OCI-LY3 (cell line): ENCODE results near the gene S100Z.
A peak's percentile ranks its signal among the peaks of the same experiment; 100 is the strongest.

Experiments
- H2AFZ ChIP-seq: fragments of 200-600, 300-600 bp; shearing (Covaris generic); 2 replicates; pipeline ENCODE4 v1.6.0; 2014; ENCODE audit warnings: antibody characterized with exemption, low read depth, low read length
- H3K27ac ChIP-seq: fragments of 200-600, 300-600 bp; sonication (generic); 2 replicates; pipeline ENCODE4 v1.5.1; 2014; ENCODE audit warnings: mild to moderate bottlenecking, low read length, moderate library complexity, mixed read lengths
- H3K27me3 ChIP-seq: fragments of 200-600, 300-600 bp; sonication (generic); 2 replicates; pipeline ENCODE4 v1.6.1; 2014; ENCODE audit warnings: low read depth, low read length, mixed read lengths
- H3K36me3 ChIP-seq: fragments of 200-600, 300-600 bp; sonication (generic); replicated peaks from 2 replicates; pipeline ENCODE3; 2014; ENCODE audit warnings: low read depth, low read length, mixed read lengths
- H3K4me1 ChIP-seq: fragments of 300-600, 200-600 bp; sonication (generic); 2 replicates; pipeline ENCODE4 v1.6.1; 2014; ENCODE audit warnings: low read length, mixed read lengths
- H3K4me2 ChIP-seq: fragments of 200-600, 300-600 bp; sonication (generic); 2 replicates; pipeline ENCODE4 v1.6.1; 2014; ENCODE audit warnings: low read length, mixed read lengths
- H3K4me3 ChIP-seq: fragments of 300-600, 200-600 bp; sonication (generic); 2 replicates; pipeline ENCODE4 v1.5.1; 2014; ENCODE audit warnings: antibody characterized with exemption, mild to moderate bottlenecking, low read length, moderate library complexity
- H3K79me2 ChIP-seq: fragments of 300-600, 200-600 bp; shearing (Covaris generic); 2 replicates; pipeline ENCODE4 v1.6.1; 2014; ENCODE audit warnings: mild to moderate bottlenecking, low read length, mixed read lengths
- H3K9ac ChIP-seq: fragments of 300-600, 200-600 bp; shearing (Covaris generic); 2 replicates; pipeline ENCODE4 v1.6.0; 2014; ENCODE audit warnings: mild to moderate bottlenecking, low read length, moderate library complexity
- H3K9me3 ChIP-seq: fragments of 200-600, 300-600 bp; shearing (Covaris generic); 2 replicates; pipeline ENCODE4 v1.6.1; 2014; ENCODE audit warnings: low read length, mixed read lengths; ENCODE audit not compliant: insufficient read depth
- H4K20me1 ChIP-seq: fragments of 200-600, 300-600 bp; sonication (generic); 2 replicates; pipeline ENCODE4 v1.6.1; 2016; ENCODE audit warnings: low read length, mixed read lengths; ENCODE audit not compliant: insufficient read depth
- CTCF ChIP-seq: fragments of 200-600, 300-600 bp; sonication (generic); IDR thresholded peaks from 2 replicates; pipeline ENCODE4 v1.5.1; 2014; ENCODE audit warnings: antibody characterized with exemption, low read length, low read depth
- EZH2phosphoT487 ChIP-seq: fragments of 200-600 bp; shearing (Covaris generic); IDR thresholded peaks from 2 replicates; pipeline ENCODE4 v1.6.1; 2018; ENCODE audit warnings: antibody characterized with exemption, mixed run types, low read depth

The S100Z gene

GRCh38 chr5:76861612-76862011 is 11.8 kb downstream of the S100Z start:
- TF ChIP-seq CTCF (no peak), EZH2phosphoT487 (no peak)
- Histone ChIP-seq H3K27me3 (no peaks in the 10 kb centered on the region), H3K79me2 (no peaks in the 10 kb centered on the region), H4K20me1 (no peaks in the 10 kb centered on the region), H3K4me3 (no peak overlapping the region), H3K4me1 (no peaks in the 10 kb centered on the region), H3K9me3 (no peaks in the 10 kb centered on the region), H3K36me3 (no peaks in the 10 kb centered on the region), H3K27ac (no peak overlapping the region), H2AFZ (no peak overlapping the region), H3K4me2 (no peak overlapping the region), H3K9ac (no peak overlapping the region)

GRCh38 chr5:76863001-76863400 is 13.2 kb downstream of the S100Z start:
- no peaks in the 10 kb centered on the region for H3K79me2 ChIP-seq
- TF ChIP-seq CTCF = no peak
- TF ChIP-seq EZH2phosphoT487 = no peak
- H2AFZ ChIP-seq = no peak overlapping the region
- no peak overlapping the region for H3K4me2 ChIP-seq
- no peaks in the 10 kb centered on the region for H3K36me3 ChIP-seq
- H3K9me3 ChIP-seq = no peaks in the 10 kb centered on the region
- H3K27ac ChIP-seq = no peak overlapping the region
- no peaks in the 10 kb centered on the region for H3K27me3 ChIP-seq
- no peak overlapping the region for H3K9ac ChIP-seq
- no peaks in the 10 kb centered on the region for H4K20me1 ChIP-seq
- H3K4me1 ChIP-seq = peaks cover 3% of the 10 kb centered on the region; the same call in 1 of the 2 replicates
- no peak overlapping the region for H3K4me3 ChIP-seq

- H3K9me3 ChIP-seq = no peaks in the 10 kb centered on the region
These were observed 16.7 kb downstream of the S100Z start for GRCh38 chr5:76866503-76866902.

GRCh38 chr5:76867038-76867437 is 17.2 kb downstream of the S100Z start:
- Histone ChIP-seq H3K4me1 (peaks cover 4% of the 10 kb centered on the region; the same call in 1 of the 2 replicates), H3K27me3 (no peaks in the 10 kb centered on the region), H3K9ac (no peak overlapping the region), H3K4me3 (no peak overlapping the region), H3K36me3 (no peaks in the 10 kb centered on the region), H2AFZ (0 out of 2 replicates have a peak overlapping the region, but pooled peaks have one; percentile 45), H3K4me2 (no peak overlapping the region), H3K79me2 (no peaks in the 10 kb centered on the region), H3K27ac (no peak overlapping the region), H4K20me1 (no peaks in the 10 kb centered on the region), H3K9me3 (no peaks in the 10 kb centered on the region)
- TF ChIP-seq CTCF = no peak
- TF ChIP-seq EZH2phosphoT487 = no peak

More at GRCh38 chr5:76866503-76866902, 16.7 kb downstream of the S100Z start:
- H3K27me3 ChIP-seq = no peaks in the 10 kb centered on the region
- H3K4me1 ChIP-seq = peaks cover 4% of the 10 kb centered on the region; the same call in 1 of the 2 replicates
- H3K36me3 ChIP-seq = no peaks in the 10 kb centered on the region
- no peak overlapping the region for H3K27ac ChIP-seq
- H3K4me2 ChIP-seq = no peak overlapping the region
- no peak overlapping the region for H3K4me3 ChIP-seq
- no peak overlapping the region for H3K9ac ChIP-seq
- TF ChIP-seq CTCF = no peak
- no peak for TF ChIP-seq EZH2phosphoT487
- H3K79me2 ChIP-seq = no peaks in the 10 kb centered on the region
- H4K20me1 ChIP-seq = no peaks in the 10 kb centered on the region
- H2AFZ ChIP-seq = no peak overlapping the region
